ENCODE data around the gene RIMS4.

RIMS4 gene

DNA sequence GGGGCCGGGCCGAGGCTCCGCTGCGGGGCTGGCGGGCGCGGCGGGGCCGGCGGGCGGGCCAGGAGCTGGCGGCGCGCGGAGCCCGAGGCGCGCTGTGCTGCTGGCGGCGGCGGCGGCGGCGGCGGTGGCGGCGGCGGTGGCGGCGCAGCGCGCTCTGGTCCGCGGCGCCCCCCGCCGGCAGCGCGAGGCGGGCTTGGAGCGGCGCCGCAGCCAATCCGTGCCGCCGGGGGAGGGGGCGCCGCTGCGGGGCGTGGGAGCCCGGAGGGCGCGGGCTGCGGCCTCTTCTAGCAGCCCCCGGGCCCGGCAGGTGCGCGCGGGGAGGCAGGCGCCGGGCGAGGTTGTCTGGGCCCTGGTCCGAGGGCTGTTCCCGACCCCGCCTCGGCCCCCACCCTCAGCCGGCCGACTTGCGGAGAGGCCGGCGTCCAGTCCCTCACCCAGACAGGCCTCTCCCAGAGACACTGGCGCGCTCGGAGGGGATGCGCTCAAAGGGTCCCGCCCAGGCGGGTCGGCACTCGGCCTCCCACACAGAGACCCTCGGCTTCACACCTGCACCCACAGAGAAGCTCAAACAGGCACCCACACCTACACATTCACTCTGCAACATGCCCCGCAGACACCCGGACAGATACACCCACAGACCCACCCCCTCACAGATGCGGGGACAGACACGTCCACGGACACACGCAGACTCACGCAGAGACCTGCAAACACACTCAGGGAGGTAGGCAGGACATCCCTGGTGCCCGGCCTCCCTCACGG lies at the start of gene RIMS4:
Gene RIMS4 (minus strand): TSS at position 156 of the 759 bp plus-strand sequence. CDS start 275 bp downstream, outside the sequence.
- DNase-seq = peak; percentile 75

DNA sequence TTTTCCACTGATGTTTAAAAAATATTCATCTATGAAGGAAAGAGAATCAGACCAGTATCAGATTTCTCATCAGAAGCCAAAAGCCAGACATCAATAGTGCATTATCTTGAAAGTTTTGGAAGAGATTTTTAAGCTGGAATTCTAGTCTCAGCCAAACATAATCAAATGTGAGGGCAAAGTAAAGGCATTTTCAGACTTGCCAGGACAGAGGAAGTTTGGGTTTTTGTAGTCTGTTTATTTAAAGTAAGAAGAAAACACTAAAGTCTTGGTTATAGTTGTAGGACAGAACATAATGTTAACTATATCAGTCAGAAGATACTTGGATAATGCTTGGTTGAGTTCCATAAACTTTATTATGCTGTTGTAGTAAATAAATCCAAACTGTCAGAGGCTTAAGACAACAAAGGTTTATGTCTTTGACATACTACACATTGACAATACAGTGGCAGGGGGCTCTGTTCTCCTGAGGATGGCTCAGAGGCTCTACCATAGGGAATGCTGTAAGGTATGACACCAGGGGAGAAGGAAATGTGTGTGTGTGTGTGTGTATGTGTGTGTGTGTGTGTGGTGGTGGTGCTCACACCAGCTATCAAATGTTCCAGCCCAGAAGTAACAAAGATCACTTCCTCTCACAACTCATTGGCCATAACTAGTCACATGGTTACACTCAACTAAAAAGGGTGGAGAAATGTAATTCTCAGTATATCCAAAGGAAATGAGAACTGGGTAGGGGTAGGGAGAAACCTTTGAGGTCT lies 48.4 kb upstream of the RIMS4 start:
- peak; percentile 5 for DNase-seq

DNA sequence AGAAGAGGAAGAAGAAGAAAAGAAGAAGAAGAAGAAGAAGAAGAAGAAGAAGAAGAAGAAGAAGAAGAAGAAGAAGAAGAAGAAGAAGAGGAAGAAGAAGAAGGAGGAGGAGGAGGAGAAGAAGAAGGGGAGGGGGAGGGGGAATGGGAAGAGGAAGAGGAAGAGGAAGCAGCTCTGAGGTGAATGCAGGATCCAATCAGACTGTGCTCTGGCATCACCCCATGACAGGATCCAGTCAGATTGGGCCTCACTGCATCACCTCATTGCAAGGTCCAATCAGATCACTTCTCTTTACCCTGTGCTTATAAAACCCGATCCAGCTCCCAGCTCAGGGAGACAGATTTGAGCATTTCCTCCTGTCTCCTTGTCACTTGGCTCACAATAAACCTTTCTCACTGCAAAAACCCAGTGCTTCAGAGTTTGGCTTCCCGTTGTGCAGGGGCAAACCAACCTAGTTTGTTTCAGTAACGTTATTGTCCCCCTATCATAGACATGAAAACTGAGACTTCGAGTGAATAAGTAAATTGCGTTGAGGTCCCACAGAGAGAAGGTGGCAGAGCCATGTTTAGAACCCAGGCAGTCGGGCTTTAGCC lies 46.6 kb upstream of the RIMS4 start:
- DNase-seq = no peak

DNA sequence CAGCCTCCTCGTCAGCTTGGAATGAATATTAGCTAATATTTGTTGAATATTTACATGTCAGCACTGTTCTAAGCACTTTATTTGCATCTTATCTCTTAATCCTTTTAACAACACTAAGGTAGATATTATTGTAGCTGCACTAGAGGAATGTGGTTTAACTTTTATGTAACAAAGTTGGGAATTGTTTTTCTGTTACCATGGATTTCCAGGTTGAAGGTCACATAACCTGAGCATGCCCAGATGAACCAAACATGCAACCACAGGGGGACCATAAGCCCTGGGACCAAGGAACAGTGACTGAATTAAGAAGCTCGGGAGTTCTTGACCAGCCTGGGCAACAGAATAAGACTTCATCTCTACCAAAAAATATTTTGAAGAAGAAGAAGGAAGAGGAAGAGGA lies 46.1 kb upstream of the RIMS4 start:
- DNase-seq = no peak

DNA sequence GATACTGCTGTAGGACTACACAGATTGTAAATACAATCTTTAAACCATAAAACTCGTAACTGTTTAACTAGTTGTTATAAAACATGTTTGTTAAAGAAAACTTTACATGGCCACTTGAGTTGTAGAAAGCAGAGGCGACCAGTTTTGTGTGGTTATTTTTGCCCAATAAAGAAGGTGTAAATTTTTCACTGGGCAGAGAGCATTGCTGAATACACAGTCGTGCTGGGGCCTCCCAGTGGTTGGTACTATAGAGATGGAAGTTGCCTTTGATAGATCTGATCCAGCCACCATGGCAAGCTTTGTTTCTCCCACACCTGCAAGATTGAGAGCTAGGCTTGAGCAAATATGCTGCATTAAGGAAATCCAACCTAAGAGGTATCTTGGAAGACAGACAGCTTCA lies 41.2 kb upstream of the RIMS4 start:
- DNase-seq = no peak

DNA sequence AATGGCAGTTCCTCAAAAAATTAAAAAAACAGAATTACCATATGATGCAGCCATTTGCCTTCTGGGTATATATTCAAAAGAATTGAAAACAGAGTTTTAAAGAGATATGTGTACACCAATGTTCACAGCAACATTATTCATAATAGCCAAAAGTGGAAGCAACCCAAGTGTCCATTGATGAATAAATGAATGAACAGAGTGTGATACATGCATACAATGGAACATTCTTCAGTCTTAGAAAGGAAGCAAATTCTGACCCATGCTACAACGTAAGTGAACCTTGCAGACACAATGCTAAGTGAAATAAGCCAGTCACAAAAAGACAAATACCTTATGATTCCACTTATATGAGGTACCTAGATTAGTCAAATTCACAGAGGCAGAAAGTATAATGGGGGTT lies 40.5 kb upstream of the RIMS4 start:
- DNase-seq = no peak

DNA sequence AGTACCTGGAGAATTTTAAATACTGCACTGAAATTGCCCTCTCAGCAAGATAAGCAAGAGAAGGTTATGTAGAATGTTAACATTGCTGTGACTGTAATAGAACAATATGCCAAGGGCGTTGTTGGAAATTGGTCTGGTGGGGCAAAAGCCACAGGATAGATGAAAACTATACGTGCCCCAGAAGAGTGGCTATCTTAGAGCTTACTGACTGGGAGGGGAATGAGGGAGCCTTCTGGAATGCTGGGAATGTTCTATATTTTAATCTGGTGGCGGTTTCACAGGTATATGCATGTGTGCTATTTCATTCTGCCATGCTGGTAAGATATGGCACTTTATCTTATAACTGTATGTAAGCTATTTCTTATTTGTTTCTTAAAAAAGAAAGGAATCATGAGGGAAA lies 39.9 kb upstream of the RIMS4 start:
- no peak for DNase-seq

DNA sequence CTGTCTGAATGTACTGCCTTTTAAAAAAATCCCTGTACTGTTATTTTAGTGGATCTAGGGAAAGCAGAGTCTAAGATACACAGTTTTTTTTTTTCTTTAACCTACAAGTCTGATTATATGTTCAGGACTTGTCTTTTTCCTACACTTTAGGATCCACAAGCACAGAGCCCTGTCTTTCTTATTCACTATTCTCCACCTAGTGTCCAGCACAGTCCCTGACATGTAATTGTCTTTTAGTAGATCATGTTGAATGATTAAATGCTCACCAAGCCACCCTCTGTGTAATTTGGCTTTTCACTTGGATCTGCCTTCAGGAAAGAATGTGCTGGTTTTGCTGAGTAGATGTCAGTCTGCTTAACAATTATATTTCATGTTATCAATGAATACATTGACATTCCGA lies 39.4 kb upstream of the RIMS4 start:
- DNase-seq = no peak

DNA sequence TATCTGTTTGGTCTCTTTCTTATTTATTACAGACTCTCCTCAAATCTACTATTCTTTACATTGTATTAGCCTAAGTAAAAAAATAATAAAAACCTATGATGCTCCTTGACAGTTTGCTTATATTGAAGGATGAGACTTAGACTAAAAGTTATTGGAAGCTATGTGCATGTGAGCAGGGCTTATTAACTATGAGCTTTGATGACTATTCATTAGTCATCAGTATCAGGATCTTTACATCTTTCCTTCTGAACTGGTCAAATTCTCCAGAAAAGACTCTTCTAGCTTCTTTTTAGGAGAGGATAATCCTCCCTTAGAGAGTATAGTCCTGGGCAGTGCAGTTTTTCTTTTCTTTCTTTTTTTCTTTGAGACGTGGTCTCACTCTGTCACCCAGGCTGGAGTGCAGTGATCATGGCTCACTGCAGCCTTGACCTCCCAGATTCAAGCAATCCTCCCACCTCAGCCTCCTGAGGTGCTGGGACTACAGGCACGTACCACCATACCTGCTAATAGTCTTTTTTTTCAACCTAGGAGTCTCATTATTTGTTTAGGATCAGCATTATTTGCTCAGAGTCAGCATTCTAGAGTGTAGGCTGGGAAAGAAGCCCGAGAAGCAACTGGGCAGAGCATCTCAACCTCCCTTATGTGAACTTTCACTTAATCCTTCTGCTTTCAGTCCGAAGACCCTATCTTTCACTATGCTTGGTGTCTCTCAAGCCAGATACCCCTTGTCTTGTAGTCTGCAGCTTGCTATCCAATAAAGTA lies 38.1 kb upstream of the RIMS4 start:
- DNase-seq = no peak

DNA sequence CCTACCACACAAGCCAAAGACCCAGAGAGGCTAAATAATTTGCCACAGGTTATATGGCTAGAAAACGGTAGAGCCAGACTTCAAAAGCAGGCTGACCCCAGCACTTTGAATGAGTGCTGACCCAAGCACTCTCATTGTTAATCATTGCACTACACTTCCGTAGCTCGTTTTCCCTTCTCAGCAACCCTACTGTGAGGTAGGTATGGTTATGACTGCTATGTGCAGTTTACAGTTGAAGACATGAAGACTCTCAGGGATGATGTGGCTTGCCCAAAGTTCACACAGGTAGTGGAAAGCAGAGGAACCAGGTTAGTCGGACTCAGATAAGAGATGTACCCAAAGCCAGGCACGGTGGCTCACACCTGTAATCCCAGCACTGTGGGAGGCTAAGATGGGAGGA lies 33.5 kb upstream of the RIMS4 start:
- no peak for DNase-seq

DNA sequence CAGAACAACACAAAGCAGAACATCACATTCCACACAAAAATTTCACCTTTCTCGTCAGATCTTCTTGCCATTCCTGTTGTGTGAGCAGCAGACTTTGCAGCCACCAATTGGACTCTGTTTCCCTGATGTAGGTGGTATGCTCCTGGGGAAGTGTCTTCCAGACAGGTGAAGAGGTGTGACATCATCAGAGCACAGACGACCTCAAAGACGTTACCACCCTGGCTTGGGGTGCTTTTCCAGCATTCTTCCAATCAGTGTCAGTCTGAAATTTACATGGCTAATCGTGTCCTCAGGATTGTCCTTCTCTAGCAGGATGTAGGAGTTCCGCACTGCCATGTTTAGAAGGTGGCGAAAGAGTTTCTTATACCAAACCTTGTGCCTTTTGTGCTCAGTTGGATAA lies 31.6 kb upstream of the RIMS4 start:
- no peak for DNase-seq

DNA sequence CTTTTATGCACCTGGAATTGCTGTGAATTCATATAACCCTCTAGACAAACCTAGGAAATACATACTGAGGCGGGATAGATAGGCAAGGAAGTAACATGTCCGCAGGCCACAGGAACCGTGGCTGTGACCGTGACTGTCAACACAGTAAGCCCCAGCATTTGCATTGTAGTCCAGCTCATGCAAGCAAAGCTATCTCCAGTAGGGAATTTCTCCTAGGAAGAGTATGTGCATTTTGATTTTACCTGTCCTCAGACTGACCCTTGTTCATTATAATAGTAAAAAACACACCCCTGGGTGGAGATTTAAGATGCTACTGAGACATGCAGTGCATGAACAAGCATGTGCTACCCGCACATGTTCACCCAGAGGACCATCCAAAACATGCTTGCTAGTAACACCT lies 30.5 kb upstream of the RIMS4 start:
- no peak for DNase-seq

DNA sequence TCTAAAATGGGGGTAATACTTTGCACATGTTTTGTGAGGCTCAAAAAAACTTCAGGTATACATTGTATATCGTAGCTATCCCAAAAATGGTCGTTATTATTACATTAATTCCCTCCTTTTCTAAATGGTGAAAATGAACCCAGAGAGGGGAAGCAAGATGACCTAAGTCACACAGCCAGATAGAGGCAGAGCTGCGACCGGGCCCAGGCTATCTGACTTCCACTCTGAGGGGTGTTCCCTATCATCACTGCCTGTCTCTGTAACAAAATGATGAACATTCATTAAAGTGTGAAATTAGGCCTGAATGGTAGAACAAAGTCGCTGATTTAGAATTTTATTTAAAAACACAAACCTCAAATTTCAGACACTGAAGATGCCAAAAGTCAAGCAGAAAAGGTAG lies 29.1 kb upstream of the RIMS4 start:
- DNase-seq = no peak

DNA sequence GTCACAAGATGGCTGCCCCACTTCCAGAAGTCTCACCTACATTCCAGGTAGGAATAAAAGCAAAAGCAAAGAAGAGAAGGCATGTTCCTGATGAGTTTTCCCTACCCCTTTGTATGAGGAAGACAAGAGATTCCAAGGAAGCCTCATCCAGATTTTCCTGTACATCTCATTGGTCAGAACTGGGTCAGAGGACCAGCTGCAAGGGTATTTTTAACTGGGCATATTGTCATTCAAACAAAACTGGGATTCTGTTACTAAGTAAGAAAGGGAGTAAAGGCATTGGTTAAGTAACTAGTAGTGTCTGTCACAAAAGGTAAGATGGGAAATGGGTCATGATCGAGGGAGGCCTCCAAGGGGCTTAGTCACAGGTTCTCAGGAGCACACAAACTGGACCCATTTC lies 28.2 kb upstream of the RIMS4 start:
- DNase-seq = no peak

DNA sequence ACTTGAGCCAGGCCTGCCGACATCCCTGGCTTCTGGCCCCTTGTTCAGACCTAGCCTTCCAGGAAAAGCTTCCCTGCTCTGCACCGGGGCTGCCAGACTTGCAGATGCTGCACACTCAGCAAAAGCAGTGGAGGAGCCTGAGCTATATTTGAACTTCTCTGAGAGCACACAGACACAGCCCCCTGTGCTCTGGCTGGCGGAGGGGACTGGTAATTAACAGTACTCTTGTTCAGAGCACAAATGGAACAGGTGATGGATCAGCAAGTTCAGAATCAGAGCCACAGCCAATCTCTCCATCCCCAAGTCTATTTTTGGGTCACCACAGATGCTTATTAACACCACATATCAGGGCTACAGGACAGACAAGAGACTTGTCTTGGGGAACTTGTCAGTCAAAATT lies 27.6 kb upstream of the RIMS4 start:
- DNase-seq = no peak

DNA sequence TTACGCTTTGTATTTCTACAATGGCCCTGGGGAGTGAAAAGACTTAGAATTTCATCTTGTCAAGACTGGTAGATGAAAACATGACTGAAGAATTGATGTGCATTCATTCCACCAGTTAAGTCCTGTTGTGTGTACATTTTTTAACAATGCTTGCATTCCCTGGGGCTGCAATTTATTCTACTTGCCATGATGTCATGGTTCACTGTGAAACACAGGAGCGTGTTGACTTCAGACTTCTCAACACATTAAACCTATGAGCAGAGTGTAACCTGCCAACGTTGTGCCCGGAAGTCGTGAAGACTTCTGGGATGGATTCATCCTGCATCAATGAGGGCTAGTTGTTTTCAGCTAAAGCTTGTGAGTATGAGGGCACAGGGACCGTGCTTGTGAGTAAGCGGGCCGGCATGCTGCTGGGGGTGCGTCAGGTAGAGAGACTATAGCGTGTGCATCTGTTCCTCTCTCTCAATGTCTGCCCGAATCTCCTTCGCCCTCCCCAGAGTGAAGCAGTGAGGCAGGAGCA lies 26.3 kb upstream of the RIMS4 start:
- DNase-seq = no peak

DNA sequence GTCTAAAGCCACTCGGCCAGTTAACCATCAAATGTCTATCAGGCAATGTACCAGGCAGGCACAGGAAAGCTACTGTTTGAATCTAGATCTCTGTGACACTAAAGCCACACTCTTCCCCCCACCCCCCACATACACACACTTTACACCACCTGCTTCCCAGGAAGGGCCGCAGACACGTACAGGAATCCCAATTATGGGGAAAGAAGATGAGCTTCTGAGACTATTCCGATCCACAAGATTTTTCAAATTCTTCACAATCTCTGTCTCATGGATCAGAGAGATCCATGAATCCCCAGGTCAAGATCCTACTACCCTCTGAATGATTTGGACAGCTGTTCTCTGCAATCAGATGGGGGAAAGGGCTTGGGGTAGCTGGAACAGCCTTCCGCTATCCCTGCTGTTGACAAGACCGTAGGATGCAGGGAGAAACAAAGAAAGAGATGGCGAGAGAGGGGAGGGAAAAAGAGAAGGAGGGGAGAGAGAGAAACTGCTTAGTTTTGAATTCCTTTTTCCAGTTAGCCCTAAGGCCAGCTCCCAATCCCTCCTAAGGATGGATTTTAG lies 25.4 kb upstream of the RIMS4 start:
- no peak for DNase-seq

DNA sequence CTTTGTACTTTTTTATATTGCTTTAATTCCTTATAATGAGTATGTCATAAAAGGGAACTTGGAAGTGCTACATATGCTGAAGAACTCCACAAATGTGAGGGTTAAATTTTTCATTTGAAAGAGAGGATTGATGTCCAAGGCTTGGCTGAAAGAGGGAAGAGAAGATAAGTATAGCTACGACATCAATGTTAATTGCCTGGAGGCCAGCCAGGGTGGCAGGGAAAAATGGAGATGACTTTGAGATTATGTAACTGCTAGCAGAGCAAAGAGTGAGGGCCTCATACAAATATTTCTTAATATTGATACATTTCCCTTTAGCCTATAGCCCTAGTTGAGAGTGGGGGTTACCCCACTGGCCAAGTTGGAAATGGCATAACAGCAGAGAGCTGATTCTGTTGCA lies 24.8 kb upstream of the RIMS4 start:
- no peak for DNase-seq

DNA sequence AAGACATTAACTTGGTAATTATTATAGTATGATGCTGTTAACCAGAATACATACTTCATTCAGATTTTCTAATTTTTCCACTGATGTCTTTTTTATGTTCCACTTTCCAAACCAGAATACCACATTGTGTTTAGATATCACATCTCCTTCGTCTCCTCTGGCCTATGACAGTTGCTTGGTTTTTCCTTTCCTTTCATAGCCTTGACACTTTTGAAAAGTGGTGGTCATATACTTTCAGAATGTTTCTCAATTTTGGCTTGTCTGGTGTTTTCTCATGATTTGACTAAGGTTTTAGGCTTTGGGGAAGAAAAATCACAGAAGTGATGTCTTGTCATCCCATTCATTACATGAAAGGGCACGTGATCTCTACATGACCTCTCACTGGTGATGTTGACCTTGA lies 24.3 kb upstream of the RIMS4 start:
- no peak for DNase-seq

DNA sequence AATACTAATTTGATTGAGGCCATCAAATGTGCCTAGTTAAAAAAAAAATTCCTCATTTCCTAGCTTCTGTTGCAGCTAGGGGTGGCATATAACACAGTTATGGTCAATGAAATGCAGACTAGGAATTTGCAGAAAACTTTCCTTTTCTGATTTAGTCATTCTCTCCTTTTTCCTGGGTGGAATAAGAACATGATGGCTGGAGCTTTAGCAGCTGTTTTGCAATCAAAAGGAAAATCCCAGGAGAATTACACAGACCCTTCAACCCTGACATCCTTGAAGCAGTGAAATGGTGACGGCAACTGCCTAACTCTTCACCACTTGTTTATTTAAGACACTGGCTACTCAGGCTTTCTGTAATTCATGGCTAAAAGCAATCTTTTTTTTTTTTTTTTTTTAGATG lies 23.1 kb upstream of the RIMS4 start:
- DNase-seq = no peak

DNA sequence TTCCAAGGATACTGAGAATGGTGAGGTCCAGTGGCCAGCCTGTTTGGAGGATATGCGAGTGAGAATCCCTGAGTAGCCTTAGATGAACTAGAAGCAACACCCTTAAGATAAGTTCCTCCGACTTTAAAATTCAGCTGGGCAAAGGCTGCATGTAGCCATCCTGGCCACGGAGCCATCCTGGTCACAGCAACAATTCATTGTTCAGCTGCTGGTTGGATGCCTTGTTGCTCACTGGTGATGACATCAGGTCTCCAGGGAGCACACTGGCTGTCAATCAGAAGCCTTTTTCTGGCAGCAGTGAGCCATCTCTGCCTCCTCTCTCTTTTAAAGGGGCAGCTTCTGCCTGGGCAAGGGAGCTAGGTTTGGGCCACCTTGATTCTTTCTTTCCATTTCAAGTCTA lies 22.4 kb upstream of the RIMS4 start:
- DNase-seq = peak; percentile 30

DNA sequence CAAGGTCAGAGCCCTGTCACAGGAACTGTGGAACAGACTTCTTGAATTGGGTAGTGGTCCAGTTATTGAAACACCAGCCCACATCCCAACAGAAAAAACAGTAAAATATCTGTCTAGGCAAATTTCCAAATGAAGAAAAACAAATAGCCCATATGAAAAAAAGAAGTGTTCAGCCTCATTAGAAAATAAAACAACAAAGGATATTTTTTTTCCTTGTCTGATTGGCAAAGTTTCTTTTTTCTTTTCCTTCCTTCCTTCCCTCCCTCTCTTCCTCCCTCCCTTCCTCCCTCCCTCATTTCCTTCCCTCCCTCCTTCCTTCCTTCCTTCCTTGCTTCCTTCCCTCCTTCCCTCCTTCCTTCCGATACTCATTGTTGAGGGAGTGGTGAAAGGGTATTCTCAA lies 20.6 kb upstream of the RIMS4 start:
- no peak for DNase-seq

DNA sequence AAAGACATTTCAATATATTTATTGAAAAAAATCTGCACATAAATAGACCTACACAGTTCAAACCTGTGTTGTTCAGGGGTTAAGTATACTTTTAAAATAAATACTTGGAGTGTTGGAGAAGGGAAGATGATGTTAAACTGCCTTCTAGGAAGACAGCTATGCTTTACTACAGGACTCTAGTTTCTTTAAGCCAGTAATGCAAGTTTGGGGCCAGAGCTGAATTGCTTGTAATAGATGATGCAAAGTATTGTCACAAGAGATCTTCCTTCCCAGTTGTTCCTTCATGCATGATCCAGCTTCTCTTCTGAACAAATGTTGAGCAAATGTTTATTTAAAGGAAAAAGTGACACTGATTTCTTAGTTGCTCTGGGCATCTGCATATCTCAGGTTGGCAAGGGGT lies 20.2 kb upstream of the RIMS4 start:
- no peak for DNase-seq
